Adrenal gland (tissue), 5 donors: ENCODE results near the gene LGALS3BP.
A peak's percentile ranks its signal among the peaks of the same experiment; 100 is the strongest.

Experiments
- POLR2A ChIP-seq, 2 donors: fragments of 450-650 bp; IDR thresholded peaks; one replicate each; pipeline ENCODE4 v1.6.1; 2017; ENCODE audit warnings: antibody characterized with exemption in 2 of 2, mild to moderate bottlenecking in 2 of 2, moderate library complexity in 1 of 2
- TF ChIP-seq, protein P1 (sequence below), 6 experiments: fragments of 450-650 bp in 4 of 6; fragments of 200-600 bp in 2 of 6; sonication (generic) in 1 of 6; IDR thresholded peaks; 1 replicate in 5 of 6; 2 replicates in 1 of 6; pipeline versions ENCODE4 v1.5.1 to v1.8.0; 2016 to 2021; ENCODE audit warnings: antibody characterized with exemption in 6 of 6, mild to moderate bottlenecking in 2 of 6, moderate library complexity in 1 of 6
- donor health status: DM: no; HTN: no; CAD: no.

DNA sequence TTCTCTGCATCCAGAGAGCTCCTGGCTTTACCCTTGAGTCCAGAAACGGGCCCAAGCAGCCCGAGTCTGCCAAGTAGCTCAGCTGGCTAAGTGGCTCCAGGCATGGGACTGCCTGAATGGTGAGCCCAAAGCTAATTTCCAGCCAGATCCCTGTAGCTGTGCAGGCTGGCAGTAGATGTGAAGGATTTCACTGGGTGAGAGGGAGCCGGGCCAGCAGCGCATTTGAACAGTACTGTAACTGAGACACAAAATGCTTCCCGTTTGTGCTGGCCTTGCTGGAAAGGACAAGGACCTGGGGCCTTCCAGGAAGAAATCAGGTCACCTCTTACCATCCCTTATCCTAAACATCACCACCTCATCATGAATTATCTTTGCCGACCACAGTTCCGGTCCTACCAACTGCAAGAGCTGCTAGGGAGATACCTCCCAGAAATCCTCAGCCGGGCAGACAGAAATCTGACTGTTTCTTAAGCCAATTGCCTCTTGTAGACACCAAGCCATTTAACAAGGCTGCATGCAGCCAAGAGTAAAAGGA is 58.2 kb downstream of the LGALS3BP start:
- TF ChIP-seq, protein P1, sequence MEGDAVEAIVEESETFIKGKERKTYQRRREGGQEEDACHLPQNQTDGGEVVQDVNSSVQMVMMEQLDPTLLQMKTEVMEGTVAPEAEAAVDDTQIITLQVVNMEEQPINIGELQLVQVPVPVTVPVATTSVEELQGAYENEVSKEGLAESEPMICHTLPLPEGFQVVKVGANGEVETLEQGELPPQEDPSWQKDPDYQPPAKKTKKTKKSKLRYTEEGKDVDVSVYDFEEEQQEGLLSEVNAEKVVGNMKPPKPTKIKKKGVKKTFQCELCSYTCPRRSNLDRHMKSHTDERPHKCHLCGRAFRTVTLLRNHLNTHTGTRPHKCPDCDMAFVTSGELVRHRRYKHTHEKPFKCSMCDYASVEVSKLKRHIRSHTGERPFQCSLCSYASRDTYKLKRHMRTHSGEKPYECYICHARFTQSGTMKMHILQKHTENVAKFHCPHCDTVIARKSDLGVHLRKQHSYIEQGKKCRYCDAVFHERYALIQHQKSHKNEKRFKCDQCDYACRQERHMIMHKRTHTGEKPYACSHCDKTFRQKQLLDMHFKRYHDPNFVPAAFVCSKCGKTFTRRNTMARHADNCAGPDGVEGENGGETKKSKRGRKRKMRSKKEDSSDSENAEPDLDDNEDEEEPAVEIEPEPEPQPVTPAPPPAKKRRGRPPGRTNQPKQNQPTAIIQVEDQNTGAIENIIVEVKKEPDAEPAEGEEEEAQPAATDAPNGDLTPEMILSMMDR (IDR thresholded peaks at IDR 0.05): no peak
- peak in 1 of 2 donors; percentile 21 for TF ChIP-seq POLR2A (IDR thresholded peaks at IDR 0.05)
